ENCODE measurements around the gene LHB.
"Not testable (repeated sequence)": the region's sequence is repeated elsewhere in the genome, so short reads cannot be mapped to it uniquely, and the experiment has no call there.

Gene LHB

GRCh38 chr19:49043548-49043947 lies 26.7 kb upstream of the LHB start, which contains the start of gene CGB5:
TSS of gene CGB5 (plus strand) at chr19:49043848. CDS start at chr19:49044210, 362 bp downstream.
- DNase-seq (ENCODE audit: low read depth, low spot score); H3K4me3 ChIP-seq (ENCODE audit: low read depth, low read length); CTCF ChIA-PET; POLR2A ChIA-PET: not testable (repeated sequence)

- H3K4me3 ChIP-seq (ENCODE audit: low read depth, low read length); DNase-seq (ENCODE audit: low read depth, low spot score); POLR2A ChIA-PET; CTCF ChIA-PET: not testable (repeated sequence)
These were observed 25.8 kb upstream of the LHB start for GRCh38 chr19:49042666-49043065.

- ChIA-PET POLR2A (no interaction called here), CTCF (no interaction called here)
- TF ChIP-seq CTCF (IDR thresholded peaks at IDR 0.05; ENCODE audit: insufficient read depth, low read length, missing control alignments), result no peak
- no peak for DNase-seq (ENCODE audit: low read depth, low spot score)
- no peak overlapping the region for H3K4me3 ChIP-seq (ENCODE audit: low read depth, low read length)
These were observed 25.3 kb upstream of the LHB start for GRCh38 chr19:49042177-49042576.

- POLR2A ChIA-PET; H3K4me3 ChIP-seq (ENCODE audit: low read depth, low read length); DNase-seq (ENCODE audit: low read depth, low spot score): not testable (repeated sequence)
- CTCF ChIA-PET, result interaction anchor here (0.7 to 1.1 kb wide), 2 partner anchors 40 to 272 kb away, joined by 3 to 4 read pairs; no protein-coding TSS in a partner anchor
These were observed 22.8 kb upstream of the LHB start for GRCh38 chr19:49039736-49040135.

- CTCF ChIA-PET, result interaction anchor here (0.7 to 1.2 kb wide), 2 partner anchors 50 to 271 kb away, joined by 3 read pairs; no protein-coding TSS in a partner anchor
- POLR2A ChIA-PET; H3K4me3 ChIP-seq (ENCODE audit: low read depth, low read length): not testable (repeated sequence)
- peak; percentile 33 for DNase-seq (ENCODE audit: low read depth, low spot score)
These were observed 21.8 kb upstream of the LHB start for GRCh38 chr19:49038557-49039276.

GRCh38 chr19:49038111-49038510 lies 21.2 kb upstream of the LHB start:
- CTCF ChIA-PET, result interaction anchor here (1.2 kb wide), 1 partner anchor 49 kb away, joined by 3 read pairs; no protein-coding TSS in a partner anchor
- H3K4me3 ChIP-seq (ENCODE audit: low read depth, low read length); DNase-seq (ENCODE audit: low read depth, low spot score); POLR2A ChIA-PET: not testable (repeated sequence)

- POLR2A ChIA-PET; H3K4me3 ChIP-seq (ENCODE audit: low read depth, low read length); DNase-seq (ENCODE audit: low read depth, low spot score); CTCF ChIA-PET: not testable (repeated sequence)
- TF ChIP-seq CTCF (IDR thresholded peaks at IDR 0.05; ENCODE audit: insufficient read depth, low read length, missing control alignments), result peak; percentile 31
These were observed 19.9 kb upstream of the LHB start, which contains the start of gene CGB1 for GRCh38 chr19:49036815-49037214. TSS of gene CGB1 (minus strand) at chr19:49036895. CDS start at chr19:49036711, 184 bp downstream.

- POLR2A ChIA-PET; DNase-seq (ENCODE audit: low read depth, low spot score); H3K4me3 ChIP-seq (ENCODE audit: low read depth, low read length); CTCF ChIA-PET: not testable (repeated sequence)
- peak; percentile 17 for TF ChIP-seq CTCF (IDR thresholded peaks at IDR 0.05; ENCODE audit: insufficient read depth, low read length, missing control alignments)
These were observed 14.9 kb upstream of the LHB start, which contains the start of gene CGB2 for GRCh38 chr19:49031642-49032301. TSS of gene CGB2 (plus strand) at chr19:49031890. CDS start at chr19:49032096, 206 bp downstream.

- H3K4me3 ChIP-seq (ENCODE audit: low read depth, low read length); CTCF ChIA-PET; DNase-seq (ENCODE audit: low read depth, low spot score): not testable (repeated sequence)
- POLR2A ChIA-PET, result interaction anchor here (1.0 kb wide), 1 partner anchor 37 kb away, joined by 3 read pairs; the partner anchor contains the start of gene GYS1
These were observed 13.4 kb upstream of the LHB start for GRCh38 chr19:49030323-49030722.

- POLR2A ChIA-PET, result interaction anchor here (1.0 kb wide), 1 partner anchor 37 kb away, joined by 3 read pairs; the partner anchor contains the start of gene GYS1
- CTCF ChIA-PET, result not testable (repeated sequence)
These were observed 12.9 kb upstream of the LHB start for GRCh38 chr19:49029749-49030148.

GRCh38 chr19:49028686-49029085 lies 11.8 kb upstream of the LHB start:
- POLR2A ChIA-PET; H3K4me3 ChIP-seq (ENCODE audit: low read depth, low read length); DNase-seq (ENCODE audit: low read depth, low spot score); CTCF ChIA-PET: not testable (repeated sequence)

More at GRCh38 chr19:49029749-49030148, 12.9 kb upstream of the LHB start:
- not testable (repeated sequence) for H3K4me3 ChIP-seq (ENCODE audit: low read depth, low read length); DNase-seq (ENCODE audit: low read depth, low spot score)

- CTCF ChIA-PET; DNase-seq (ENCODE audit: low read depth, low spot score); H3K4me3 ChIP-seq (ENCODE audit: low read depth, low read length); POLR2A ChIA-PET: not testable (repeated sequence)
These were observed 8.7 kb upstream of the LHB start for GRCh38 chr19:49025599-49025998.

- CTCF ChIA-PET; DNase-seq (ENCODE audit: low read depth, low spot score); POLR2A ChIA-PET; H3K4me3 ChIP-seq (ENCODE audit: low read depth, low read length): not testable (repeated sequence)
These were observed 8.2 kb upstream of the LHB start for GRCh38 chr19:49025088-49025487.
